NCI-H2227 (cell line): Measurements from ENCODE around the gene OLFML3.
"Not testable (repeated sequence)": the region's sequence is repeated elsewhere in the genome, so short reads cannot be mapped to it uniquely, and the experiment has no call there.

Source experiments
- DNase-seq: peaks from one replicate; lab custom pipeline; 2025; ENCODE audit not compliant: unreplicated experiment; lab: John Stamatoyannopoulos, UW

Gene OLFML3

DNA sequence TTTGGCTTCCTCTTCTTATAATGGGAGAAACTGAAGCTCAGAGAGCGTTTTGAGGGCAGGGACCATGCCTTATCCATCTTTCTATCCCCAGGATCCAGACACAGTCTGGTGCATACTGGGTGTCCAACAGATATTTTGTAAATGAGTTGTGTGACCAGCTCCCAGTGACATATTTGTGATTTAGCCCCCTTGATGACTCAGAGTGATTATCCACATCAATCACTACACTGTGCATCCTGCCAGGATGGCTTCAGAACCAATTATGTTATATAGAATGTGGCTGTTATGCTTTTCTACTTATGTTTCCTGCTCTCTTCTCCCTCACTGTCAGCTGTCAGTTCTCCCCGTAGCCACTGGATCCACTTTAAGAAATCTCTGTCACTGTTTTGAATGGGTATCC is 11.3 kb downstream of the OLFML3 start:
- DNase-seq, result no peak

DNA sequence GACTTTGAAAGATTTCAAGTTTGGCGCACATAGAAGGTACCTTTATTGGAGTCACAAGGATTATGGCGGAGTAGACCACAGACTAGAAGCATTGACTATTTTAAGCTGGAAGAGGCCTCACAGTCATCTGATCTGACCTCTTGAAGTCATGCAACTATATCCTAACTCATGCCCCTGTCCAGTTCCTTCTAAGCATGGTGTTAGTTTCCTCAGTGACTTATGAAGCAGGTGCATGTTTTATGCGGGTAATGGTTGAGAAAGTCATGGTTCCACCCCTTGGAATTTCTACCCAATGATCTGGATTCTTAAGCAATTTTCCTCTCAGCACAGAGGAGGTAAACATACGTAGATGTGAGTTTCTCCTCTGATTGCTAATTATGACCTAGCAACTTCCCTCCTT is 11.7 kb downstream of the OLFML3 start:
- DNase-seq, result no peak

DNA sequence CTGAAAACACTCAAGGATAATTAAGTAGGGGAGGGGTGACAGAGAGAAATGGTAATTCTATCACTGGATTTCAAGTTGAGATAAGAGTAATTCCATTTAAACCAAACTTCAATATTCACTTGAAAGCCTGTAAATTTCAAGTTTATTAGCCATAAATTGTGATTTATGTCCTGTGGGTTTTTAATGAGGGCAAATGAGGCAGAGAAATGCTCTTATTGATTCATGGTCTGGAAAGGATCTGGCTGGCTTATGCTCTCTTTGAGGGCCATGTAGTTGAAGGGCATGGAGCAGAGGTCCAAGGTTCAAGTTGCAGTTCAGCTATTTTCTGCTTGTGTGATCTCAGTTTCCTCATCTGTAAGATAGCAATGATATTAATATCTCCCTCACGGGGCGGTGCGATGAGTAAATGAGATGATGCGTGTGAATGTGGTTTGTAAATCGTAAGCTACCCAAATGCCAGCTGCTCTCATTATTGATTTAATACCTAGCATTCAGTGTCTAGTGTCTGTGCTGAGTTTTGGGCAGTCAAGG is 12.3 kb downstream of the OLFML3 start:
- DNase-seq, result no peak

GRCh38 chr1:113993072-113993471 is 13.8 kb downstream of the OLFML3 start:
- DNase-seq, result no peak

DNA sequence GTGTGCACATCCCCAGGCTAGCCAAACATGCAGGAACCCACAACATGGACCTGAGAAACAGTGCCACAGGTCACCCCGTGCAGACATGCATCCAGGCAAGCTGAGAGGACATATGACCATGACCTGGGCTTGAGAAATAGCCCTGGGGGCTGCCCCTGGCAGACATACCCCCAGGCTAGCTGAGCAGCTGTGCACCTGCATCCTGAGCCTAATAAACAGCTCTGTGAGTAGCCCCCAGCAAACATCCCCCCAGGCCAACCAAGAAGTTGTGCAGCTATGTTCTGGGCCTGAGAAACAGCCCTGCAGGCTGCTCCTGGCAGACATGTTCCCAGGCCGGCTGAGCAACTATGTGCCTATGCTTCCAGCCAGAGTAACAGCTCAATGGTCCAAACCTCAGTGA is 14.5 kb downstream of the OLFML3 start:
- DNase-seq, result no peak

- DNase-seq, result no peak
Measured at GRCh38 chr1:113995382-113995781, 16.1 kb downstream of the OLFML3 start.

GRCh38 chr1:113998361-113998760 is 19.1 kb downstream of the OLFML3 start:
- no peak for DNase-seq

- DNase-seq, result no peak
Measured at GRCh38 chr1:113999233-113999632, 20.0 kb downstream of the OLFML3 start.

DNA sequence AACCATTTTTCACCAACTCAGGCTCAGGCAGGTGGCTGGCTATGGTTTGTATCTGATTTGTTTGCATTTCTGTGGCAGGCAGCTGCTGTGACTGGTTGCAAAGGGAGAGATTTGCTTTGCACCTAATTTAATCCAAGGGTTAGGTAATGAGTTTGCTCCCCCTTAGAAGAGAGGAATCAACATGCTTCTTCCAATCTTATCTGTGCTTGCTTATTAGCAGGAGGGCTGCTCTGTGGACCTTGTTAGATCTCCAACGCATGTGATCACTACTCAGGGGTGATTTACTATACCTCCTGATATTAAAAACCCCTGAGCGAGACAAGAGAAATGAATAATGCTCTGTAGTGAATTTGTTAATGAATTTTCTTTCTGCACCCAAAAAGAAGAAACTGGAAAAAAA is 20.5 kb downstream of the OLFML3 start:
- DNase-seq, result no peak

DNA sequence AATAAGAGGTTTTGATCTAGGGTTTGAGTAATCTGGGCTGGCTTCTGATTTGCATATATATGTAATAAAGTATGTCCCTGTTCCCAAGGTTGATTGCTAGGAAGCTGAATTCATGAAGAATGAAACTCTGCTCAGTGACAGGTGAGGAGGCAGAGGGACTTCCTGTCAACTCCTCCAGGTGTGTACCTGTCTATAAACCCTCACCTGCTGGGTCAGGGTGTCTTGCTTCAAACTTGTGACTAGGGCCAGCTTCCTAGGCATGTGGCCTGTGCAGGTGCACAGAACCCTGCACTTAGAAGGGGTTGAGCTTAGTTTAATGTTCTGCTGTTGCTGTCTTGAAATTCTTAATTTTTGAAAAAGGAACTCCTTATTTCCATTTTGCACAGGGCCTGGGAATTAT is 21.1 kb downstream of the OLFML3 start:
- no peak for DNase-seq

GRCh38 chr1:114002492-114003239 is 23.4 kb downstream of the OLFML3 start:
- DNase-seq, result no peak

DNA sequence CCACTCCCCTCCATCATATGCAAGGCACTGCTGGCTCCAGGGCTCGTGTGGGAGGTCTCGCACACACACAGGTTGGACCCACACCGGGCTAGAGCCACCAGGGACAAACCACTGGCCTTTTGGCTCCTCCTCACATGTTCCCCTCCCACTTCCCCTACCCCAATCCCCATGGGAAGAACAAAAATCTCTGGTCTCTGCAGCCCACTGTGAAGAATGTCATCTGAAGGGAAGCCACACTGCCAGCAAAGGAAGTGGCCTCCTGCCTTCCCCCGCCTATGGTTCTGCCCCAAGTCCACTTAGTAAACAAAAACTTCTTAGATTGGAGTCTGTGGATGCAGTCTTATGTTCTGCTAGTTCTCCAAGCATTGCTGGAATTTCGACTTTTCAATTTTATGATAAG is 24.2 kb downstream of the OLFML3 start:
- DNase-seq, result no peak

GRCh38 chr1:114006825-114007224 is 27.6 kb downstream of the OLFML3 start:
- not testable (repeated sequence) for DNase-seq

- no peak for DNase-seq
Measured at GRCh38 chr1:114008480-114008941, 29.2 kb downstream of the OLFML3 start.

- DNase-seq, result no peak
Measured at GRCh38 chr1:114008993-114009392, 29.7 kb downstream of the OLFML3 start.

DNA sequence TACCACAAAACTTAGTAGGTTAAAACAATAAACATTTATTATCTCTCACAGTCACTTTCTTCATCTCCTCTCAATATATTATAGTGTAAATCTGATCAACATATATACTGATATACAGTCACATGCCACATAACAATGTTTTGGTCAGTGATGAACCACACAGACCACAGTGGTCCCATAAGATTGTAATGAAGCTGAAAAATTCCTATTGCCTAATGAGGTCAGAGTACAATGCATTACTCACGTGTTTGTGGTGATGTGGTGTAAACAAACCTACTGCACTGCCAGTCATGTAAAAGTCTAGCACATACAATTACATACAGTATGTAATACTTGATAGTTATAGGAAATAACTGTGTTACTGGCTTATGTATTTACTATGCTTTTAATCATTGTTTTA is 30.1 kb downstream of the OLFML3 start:
- no peak for DNase-seq

DNA sequence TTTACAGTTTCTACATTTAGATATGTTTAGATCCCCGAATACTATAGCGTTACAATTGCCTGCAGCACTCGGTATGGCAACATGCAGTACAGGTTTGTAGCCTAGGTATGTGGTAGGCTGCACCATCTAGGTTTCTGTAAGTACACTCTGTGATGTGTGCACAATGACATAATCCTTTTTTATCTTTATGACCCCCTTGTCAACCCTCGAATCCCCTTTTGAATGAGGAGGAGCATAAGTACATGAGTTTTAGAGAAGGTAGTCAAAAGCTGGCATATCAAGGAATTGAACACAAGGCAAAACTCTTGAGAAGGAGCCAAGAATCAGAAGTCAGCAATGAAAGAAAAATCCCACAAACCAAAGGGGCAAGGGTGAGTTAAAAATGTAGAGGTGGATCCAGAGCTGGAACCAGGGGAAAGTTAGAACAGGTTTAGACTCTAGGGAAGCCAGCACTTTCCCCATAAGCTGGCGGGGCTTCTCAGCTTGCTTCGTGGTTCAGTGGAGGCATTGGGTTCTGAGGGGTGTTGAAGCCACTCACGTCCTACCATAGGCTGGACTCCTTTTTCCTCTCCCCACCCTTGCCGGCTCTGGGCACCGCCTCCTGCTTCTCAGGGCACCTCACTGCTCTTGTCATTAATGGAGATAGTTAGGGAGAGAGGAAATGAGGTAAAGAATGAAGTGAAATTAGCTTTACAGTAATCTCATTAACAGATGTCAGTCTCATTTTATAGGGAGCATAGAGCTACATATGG is 31.3 kb downstream of the OLFML3 start:
- no peak for DNase-seq

DNA sequence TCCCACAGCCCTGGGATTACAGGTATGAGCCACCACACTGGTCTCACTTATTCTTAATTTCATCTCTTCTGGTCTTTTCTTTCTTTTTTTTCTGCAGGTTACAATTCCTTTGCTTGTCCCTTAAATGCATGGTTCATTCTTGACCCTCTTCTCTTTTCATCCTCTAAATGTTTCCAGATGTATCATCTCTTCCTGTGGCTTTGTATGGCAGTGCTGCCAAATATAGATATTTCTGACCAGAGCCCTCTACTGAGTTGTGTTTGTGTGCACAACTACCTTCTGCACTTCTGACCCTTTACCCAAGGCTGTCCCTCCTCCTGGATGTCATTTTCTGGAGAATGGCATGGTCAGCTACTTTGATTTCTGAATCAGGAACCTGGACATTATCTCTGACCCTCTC is 32.5 kb downstream of the OLFML3 start:
- no peak for DNase-seq

- DNase-seq, result no peak
Measured at GRCh38 chr1:114015075-114015474, 35.8 kb downstream of the OLFML3 start.

GRCh38 chr1:114019724-114020123 is 40.5 kb downstream of the OLFML3 start:
- DNase-seq, result not testable (repeated sequence)

DNA sequence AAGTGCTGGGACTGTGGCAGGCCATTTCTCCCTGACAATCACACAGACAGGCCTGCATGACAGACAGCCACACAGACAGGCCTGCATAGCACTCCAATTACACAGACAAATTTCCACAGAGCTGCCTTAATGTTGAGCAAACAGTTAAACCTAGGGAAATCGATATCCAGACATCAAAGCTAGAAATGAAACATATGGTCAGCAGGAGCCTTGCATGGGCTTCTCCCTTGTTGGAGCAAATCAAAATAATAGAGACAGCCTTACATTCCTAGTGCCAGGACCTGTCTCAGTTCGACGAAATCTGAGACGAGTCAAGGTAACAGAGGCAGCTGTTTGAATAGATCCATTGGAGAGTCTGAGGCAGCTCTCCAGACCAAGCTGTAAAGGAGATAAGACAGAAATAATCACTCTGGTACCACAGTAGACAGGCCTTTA is 42.4 kb downstream of the OLFML3 start:
- DNase-seq, result no peak

DNA sequence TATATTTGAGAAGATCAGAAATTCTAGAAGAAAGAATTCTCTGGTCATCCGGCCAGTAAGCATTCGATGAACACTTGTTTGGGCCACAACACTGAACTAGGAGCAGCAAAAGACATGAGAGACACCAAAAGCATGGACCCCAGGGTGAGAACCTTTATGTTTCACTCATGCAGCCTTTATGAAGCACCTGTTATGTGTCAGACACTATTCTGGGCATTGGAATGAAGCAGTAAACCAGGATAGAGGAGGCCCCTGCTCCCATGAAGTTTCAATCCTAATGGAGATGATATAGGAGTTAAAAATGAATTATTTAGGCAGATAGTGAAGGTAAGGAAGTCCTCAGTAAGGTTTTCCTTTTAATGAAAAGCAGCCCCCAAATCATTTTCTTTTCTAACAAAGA is 43.6 kb downstream of the OLFML3 start:
- DNase-seq, result no peak
